SU-DHL-6 (cell line): Measurements from ENCODE around the gene GLYATL1.

Experiments used
- CTCF ChIP-seq: fragments of 200-600 bp; sonication (generic); IDR thresholded peaks from one replicate; pipeline ENCODE4 v1.5.1; 2017; ENCODE audit warnings: antibody characterized with exemption, mild to moderate bottlenecking, low read length, moderate library complexity; ENCODE audit not compliant: insufficient read depth, poor library complexity, severe bottlenecking
- EZH2phosphoT487 ChIP-seq: fragments of 200-600 bp; sonication (generic), shearing (Covaris generic); conservative IDR thresholded peaks from 2 replicates; pipeline ENCODE4 v1.6.1; 2018; ENCODE audit warnings: mild to moderate bottlenecking, antibody characterized with exemption, low read length, moderate library complexity, mixed read lengths

GRCh38 chr11:58919561-58919960 lies 19.7 kb upstream of the GLYATL1 start:
- TF ChIP-seq CTCF (no peak), EZH2phosphoT487 (no peak)
